ENCODE data around the gene HECW1.

Gene HECW1

GRCh38 chr7:43385309-43385680, 272.8 kb downstream of the HECW1 start:
- DNase-seq: no peak

GRCh38 chr7:43385856-43386255, 273.4 kb downstream of the HECW1 start:
- no peak for DNase-seq

GRCh38 chr7:43387932-43388331, 275.5 kb downstream of the HECW1 start:
- no peak for DNase-seq

GRCh38 chr7:43390576-43390975, 278.1 kb downstream of the HECW1 start:
- DNase-seq: no peak

GRCh38 chr7:43391518-43391917, 279.1 kb downstream of the HECW1 start:
- DNase-seq: no peak

- no peak for DNase-seq
These were observed 280.3 kb downstream of the HECW1 start for GRCh38 chr7:43392638-43393330.

- DNase-seq: no peak
These were observed 282.1 kb downstream of the HECW1 start for GRCh38 chr7:43394441-43395130.

- DNase-seq: no peak
These were observed 282.9 kb downstream of the HECW1 start for GRCh38 chr7:43395351-43395750.

- DNase-seq: no peak
These were observed 283.8 kb downstream of the HECW1 start for GRCh38 chr7:43396187-43396740.

- DNase-seq: no peak
These were observed 286.4 kb downstream of the HECW1 start for GRCh38 chr7:43398831-43399230.

GRCh38 chr7:43405948-43406347, 293.5 kb downstream of the HECW1 start:
- DNase-seq: no peak

- DNase-seq: no peak
These were observed 294.5 kb downstream of the HECW1 start for GRCh38 chr7:43406961-43407360.

GRCh38 chr7:43408981-43409380, 296.5 kb downstream of the HECW1 start:
- DNase-seq: no peak

- DNase-seq: no peak
These were observed 305.0 kb downstream of the HECW1 start for GRCh38 chr7:43417455-43417854.

GRCh38 chr7:43430411-43430810, 318.0 kb downstream of the HECW1 start:
- DNase-seq: no peak

GRCh38 chr7:43431020-43431595, 318.7 kb downstream of the HECW1 start:
- no peak for DNase-seq

- DNase-seq: no peak
These were observed 321.2 kb downstream of the HECW1 start for GRCh38 chr7:43433639-43434038.

GRCh38 chr7:43437001-43437400, 324.6 kb downstream of the HECW1 start:
- DNase-seq: no peak

- no peak for DNase-seq
These were observed 326.5 kb downstream of the HECW1 start for GRCh38 chr7:43438897-43439479.

GRCh38 chr7:43439631-43440401, 327.4 kb downstream of the HECW1 start:
- DNase-seq: no peak

- no peak for DNase-seq
These were observed 329.0 kb downstream of the HECW1 start for GRCh38 chr7:43441231-43442130.

GRCh38 chr7:43443381-43443780, 330.9 kb downstream of the HECW1 start:
- no peak for DNase-seq

All from activated gamma-delta T cell (primary cell).